Measurements from ENCODE around the gene STARD13. TPM values are rescaled to one million over a fixed set of nuclear protein-coding genes. Genes with fewer than 3 reads are reported as not detected.

Gene STARD13
- total RNA-seq, 6 donors from 2014 or later: 43.6 to 76.5 (median 63.7) TPM

DNA sequence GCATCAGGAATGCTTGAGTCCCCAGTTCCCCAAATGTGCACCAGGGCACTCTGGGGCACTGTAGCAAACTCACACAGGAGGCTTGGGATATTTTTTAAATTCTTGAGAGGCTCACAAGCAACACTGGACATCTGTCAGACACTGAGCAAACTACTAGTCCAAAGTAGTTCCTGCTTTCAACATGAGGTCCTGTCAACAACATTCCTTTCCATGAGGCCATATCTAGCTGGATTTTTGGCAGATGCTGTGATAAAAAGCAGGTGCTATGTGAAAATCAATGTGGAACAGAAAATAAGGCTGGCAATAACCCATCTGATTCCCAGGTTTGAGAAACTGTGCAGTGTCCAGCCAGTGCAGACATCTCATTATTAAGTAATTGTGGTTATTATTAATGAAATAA lies 50.5 kb downstream of the STARD13 start:
- H3K27ac ChIP-seq: peak overlapping the region; percentile 1 to 53 (median 32)
- ATAC-seq (ENCODE audit: low FRiP score in 2 of 2): peak; percentile 59 to 81

DNA sequence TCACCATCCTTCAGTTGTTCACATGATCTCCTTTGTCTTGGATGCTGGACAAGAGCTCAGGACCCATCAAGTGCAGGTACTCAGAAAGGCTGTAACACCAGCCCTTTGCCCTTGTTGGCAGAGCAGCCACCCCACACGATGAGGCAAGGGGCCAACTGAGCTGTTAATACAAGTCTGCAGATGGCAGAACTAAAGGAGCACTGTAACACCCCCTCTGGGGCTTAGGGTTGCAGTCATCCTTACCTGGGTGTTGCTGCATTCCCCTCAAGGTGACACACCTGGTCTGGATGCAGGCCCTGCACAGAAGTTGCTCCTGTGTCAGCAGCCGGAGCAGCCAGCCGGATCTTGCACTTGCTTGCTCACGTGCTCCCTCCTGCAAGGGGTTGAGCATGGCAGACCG lies 52.0 kb downstream of the STARD13 start:
- peaks cover 33 to 43% (median 40%) of the 10 kb centered on the region in 4 donors for H3K4me1 ChIP-seq
- peaks cover 0 to 9% (median 0%) of the 10 kb centered on the region in 4 donors for H3K36me3 ChIP-seq
- ATAC-seq (ENCODE audit: low FRiP score in 2 of 2) (peak in 1 of 2 donors; percentile 42), DNase-seq (peak in 1 of 2 donors; percentile 41)
- WGBS, 2 donors: 89 to 91% methylated on average over 4 to 5 of the region's 5 CpGs
- no peak overlapping the region for H3K4me3 ChIP-seq
- peak overlapping the region in 1 of 4 donors; percentile 31 for H3K27ac ChIP-seq
- TF ChIP-seq POLR2AphosphoS5 (IDR thresholded peaks at IDR 0.05) (no peak), EP300 (IDR thresholded peaks at IDR 0.05) (no peak), POLR2A (IDR thresholded peaks at IDR 0.05) (no peak)
- TF ChIP-seq, protein P1, sequence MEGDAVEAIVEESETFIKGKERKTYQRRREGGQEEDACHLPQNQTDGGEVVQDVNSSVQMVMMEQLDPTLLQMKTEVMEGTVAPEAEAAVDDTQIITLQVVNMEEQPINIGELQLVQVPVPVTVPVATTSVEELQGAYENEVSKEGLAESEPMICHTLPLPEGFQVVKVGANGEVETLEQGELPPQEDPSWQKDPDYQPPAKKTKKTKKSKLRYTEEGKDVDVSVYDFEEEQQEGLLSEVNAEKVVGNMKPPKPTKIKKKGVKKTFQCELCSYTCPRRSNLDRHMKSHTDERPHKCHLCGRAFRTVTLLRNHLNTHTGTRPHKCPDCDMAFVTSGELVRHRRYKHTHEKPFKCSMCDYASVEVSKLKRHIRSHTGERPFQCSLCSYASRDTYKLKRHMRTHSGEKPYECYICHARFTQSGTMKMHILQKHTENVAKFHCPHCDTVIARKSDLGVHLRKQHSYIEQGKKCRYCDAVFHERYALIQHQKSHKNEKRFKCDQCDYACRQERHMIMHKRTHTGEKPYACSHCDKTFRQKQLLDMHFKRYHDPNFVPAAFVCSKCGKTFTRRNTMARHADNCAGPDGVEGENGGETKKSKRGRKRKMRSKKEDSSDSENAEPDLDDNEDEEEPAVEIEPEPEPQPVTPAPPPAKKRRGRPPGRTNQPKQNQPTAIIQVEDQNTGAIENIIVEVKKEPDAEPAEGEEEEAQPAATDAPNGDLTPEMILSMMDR (IDR thresholded peaks at IDR 0.05): no peak
- H3K9me3 ChIP-seq: peaks cover 0 to 11% (median 0%) of the 10 kb centered on the region in 4 donors
- H3K27me3 ChIP-seq: no peaks in the 10 kb centered on the region

More for the DNA sequence above, 50.5 kb downstream of the STARD13 start:
- no peak overlapping the region for H3K4me3 ChIP-seq
- peaks cover 0 to 9% (median 0%) of the 10 kb centered on the region in 4 donors for H3K36me3 ChIP-seq
- DNase-seq: no peak
- peaks cover 18 to 28% (median 25%) of the 10 kb centered on the region in 4 donors for H3K4me1 ChIP-seq
- peaks cover 0 to 11% (median 0%) of the 10 kb centered on the region in 4 donors for H3K9me3 ChIP-seq
- TF ChIP-seq POLR2AphosphoS5 (IDR thresholded peaks at IDR 0.05) (peak; percentile 49), POLR2A (IDR thresholded peaks at IDR 0.05) (no peak)
- TF ChIP-seq, protein P1 (IDR thresholded peaks at IDR 0.05): peak in 1 of 6 experiments; percentile 21
- no peaks in the 10 kb centered on the region for H3K27me3 ChIP-seq

DNA sequence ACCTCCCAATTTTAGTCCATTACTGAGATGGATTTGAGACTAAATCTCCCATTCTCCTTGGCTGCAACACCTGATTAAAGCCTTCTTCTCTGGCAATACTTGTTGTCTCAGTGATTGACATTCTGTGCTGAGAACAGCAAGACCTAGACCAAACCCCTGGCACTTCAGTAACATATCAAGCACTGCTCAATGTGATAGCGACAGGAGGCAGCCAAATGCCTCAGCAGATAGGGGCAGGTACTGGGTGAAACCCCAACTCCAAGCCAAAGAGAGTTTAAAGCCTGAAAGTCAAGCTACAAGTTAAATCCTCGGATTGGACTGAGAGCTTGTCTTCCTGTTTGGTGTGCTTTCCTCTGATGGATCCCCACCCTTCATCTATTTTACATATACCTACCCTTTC lies 52.7 kb downstream of the STARD13 start:
- no peak for TF ChIP-seq EP300 (IDR thresholded peaks at IDR 0.05)
- TF ChIP-seq POLR2A (IDR thresholded peaks at IDR 0.05): no peak
- no peak for TF ChIP-seq POLR2AphosphoS5 (IDR thresholded peaks at IDR 0.05)
- TF ChIP-seq, protein P1 (IDR thresholded peaks at IDR 0.05): no peak
- peaks cover 39 to 50% (median 47%) of the 10 kb centered on the region in 4 donors for H3K4me1 ChIP-seq
- H3K36me3 ChIP-seq: peaks cover 0 to 9% (median 0%) of the 10 kb centered on the region in 4 donors
- H3K27ac ChIP-seq: no peak overlapping the region
- no peaks in the 10 kb centered on the region for H3K27me3 ChIP-seq
- no peak for ATAC-seq (ENCODE audit: low FRiP score in 2 of 2)
- DNase-seq: no peak
- peaks cover 0 to 11% (median 0%) of the 10 kb centered on the region in 4 donors for H3K9me3 ChIP-seq
- H3K4me3 ChIP-seq: no peak overlapping the region
- 84 to 94% methylated on average over 2 of the region's 2 CpGs for WGBS, 2 donors

DNA sequence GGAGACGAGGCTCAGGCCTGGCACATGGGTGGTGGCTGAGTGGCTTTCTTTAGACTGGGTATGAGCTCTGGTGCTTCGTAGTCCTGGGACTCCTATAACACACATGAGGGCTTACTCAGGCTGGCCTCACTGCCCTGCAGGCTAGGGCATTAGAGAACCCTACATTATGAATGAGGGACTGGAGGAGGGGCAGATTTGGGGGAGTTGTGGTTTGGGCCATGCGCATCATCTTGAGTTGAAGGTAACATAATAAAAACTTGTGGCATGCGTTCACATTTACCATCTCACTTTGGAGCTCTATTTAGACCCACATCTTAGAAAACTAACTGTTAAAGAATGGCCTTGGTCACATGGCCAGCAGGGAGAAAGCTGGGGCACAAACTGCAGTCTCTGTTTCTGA lies 54.2 kb downstream of the STARD13 start:
- ATAC-seq (ENCODE audit: low FRiP score in 2 of 2): no peak
- WGBS, 2 donors: 91 to 97% methylated on average over 4 of the region's 4 CpGs
- Histone ChIP-seq H3K36me3 (peaks cover 0 to 9% (median 0%) of the 10 kb centered on the region in 4 donors), H3K27me3 (no peaks in the 10 kb centered on the region), H3K27ac (peak overlapping the region; percentile 6 to 70 (median 40)), H3K4me3 (no peak overlapping the region), H3K4me1 (peaks cover 45 to 62% (median 54%) of the 10 kb centered on the region in 4 donors), H3K9me3 (peaks cover 0 to 11% (median 0%) of the 10 kb centered on the region in 4 donors)
- DNase-seq: no peak
- TF ChIP-seq EP300 (IDR thresholded peaks at IDR 0.05) (no peak), POLR2AphosphoS5 (IDR thresholded peaks at IDR 0.05) (no peak)

DNA sequence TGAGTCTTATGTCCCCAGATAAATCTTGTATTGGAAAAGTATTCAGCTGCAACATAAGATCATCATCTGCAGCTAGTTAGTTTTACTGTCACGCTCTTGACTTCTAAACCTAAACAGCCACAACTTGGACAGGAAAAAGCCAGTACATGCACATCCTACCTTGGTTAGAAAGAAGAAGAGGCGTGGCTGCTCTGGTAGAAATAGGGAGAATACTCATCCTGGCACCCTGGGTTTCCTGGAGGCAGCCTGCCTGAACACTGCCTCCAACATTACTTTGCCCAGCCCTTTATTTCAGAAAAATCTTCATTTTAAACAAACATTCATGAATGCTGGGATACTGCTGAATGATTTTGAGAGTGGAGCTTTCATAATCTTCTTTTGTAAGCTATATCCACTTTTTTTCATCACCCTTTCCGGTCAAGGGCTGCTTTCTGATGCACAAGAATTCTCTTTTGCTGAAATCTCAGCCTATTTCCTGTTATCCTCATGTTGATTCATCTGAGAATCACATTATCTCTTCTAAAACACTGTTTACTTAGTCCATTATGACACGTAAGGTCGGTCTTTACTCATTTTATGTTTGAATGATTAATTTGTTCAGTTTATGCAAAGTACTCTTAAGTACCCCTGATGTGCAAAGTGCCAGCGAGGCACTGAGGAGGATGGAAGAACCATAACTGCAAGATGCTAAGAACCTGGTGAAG lies 55.2 kb downstream of the STARD13 start:
- no peaks in the 10 kb centered on the region for H3K27me3 ChIP-seq
- H3K4me3 ChIP-seq: no peak overlapping the region
- peaks cover 0 to 9% (median 0%) of the 10 kb centered on the region in 4 donors for H3K36me3 ChIP-seq
- no peak for ATAC-seq (ENCODE audit: low FRiP score in 2 of 2)
- WGBS, 2 donors: 57 to 62% methylated on average over 6 of the region's 6 CpGs
- H3K4me1 ChIP-seq: peaks cover 35 to 60% (median 50%) of the 10 kb centered on the region in 4 donors
- DNase-seq: no peak
- TF ChIP-seq POLR2A (IDR thresholded peaks at IDR 0.05) (no peak), EP300 (IDR thresholded peaks at IDR 0.05) (no peak), POLR2AphosphoS5 (IDR thresholded peaks at IDR 0.05) (no peak)
- TF ChIP-seq, protein P1 (IDR thresholded peaks at IDR 0.05): no peak
- H3K9me3 ChIP-seq: peaks cover 0 to 11% (median 0%) of the 10 kb centered on the region in 4 donors
- H3K27ac ChIP-seq: peak overlapping the region; percentile 6 to 70 (median 40)
